ENCODE measurements around the gene MICAL3.
"Not testable (repeated sequence)": the region's sequence is repeated elsewhere in the genome, so short reads cannot be mapped to it uniquely, and the experiment has no call there.

Gene MICAL3

GRCh38 chr22:18058371-18059093 lies 34.2 kb upstream of the MICAL3 start:
- DNase-seq: no peak

GRCh38 chr22:18057568-18058209 lies 33.3 kb upstream of the MICAL3 start:
- DNase-seq: peak; percentile 13

- no peak for DNase-seq
Observed at GRCh38 chr22:18056807-18057474, 32.6 kb upstream of the MICAL3 start.

GRCh38 chr22:18056161-18056666 lies 31.9 kb upstream of the MICAL3 start:
- DNase-seq: peak; percentile 67

GRCh38 chr22:18055619-18056160 lies 31.3 kb upstream of the MICAL3 start:
- DNase-seq: no peak

GRCh38 chr22:18053216-18053946 lies 29.0 kb upstream of the MICAL3 start:
- DNase-seq: not testable (repeated sequence)

- not testable (repeated sequence) for DNase-seq
Observed at GRCh38 chr22:18051113-18051512, 26.8 kb upstream of the MICAL3 start.

- no peak for DNase-seq
Observed at GRCh38 chr22:18050065-18050464, 25.7 kb upstream of the MICAL3 start.

GRCh38 chr22:18048441-18048898 lies 24.1 kb upstream of the MICAL3 start:
- DNase-seq: peak; percentile 26

- no peak for DNase-seq
Observed at GRCh38 chr22:18048041-18048440, 23.7 kb upstream of the MICAL3 start.

GRCh38 chr22:18045794-18046193 lies 21.4 kb upstream of the MICAL3 start:
- no peak for DNase-seq

GRCh38 chr22:18044548-18045271 lies 20.3 kb upstream of the MICAL3 start:
- no peak for DNase-seq

- DNase-seq: no peak
Observed at GRCh38 chr22:18042685-18043084, 18.3 kb upstream of the MICAL3 start.

- DNase-seq: not testable (repeated sequence)
Observed at GRCh38 chr22:18040898-18041297, 16.5 kb upstream of the MICAL3 start.

GRCh38 chr22:18035751-18036150 lies 11.4 kb upstream of the MICAL3 start:
- no peak for DNase-seq

- DNase-seq: no peak
Observed at GRCh38 chr22:18034076-18034475, 9.7 kb upstream of the MICAL3 start.

- DNase-seq: no peak
Observed at GRCh38 chr22:18033204-18033998, 9.0 kb upstream of the MICAL3 start.

GRCh38 chr22:18032455-18033101 lies 8.2 kb upstream of the MICAL3 start:
- DNase-seq: no peak

- no peak for DNase-seq
Observed at GRCh38 chr22:18031695-18032454, 7.5 kb upstream of the MICAL3 start.

Data from hematopoietic multipotent progenitor cell treated with erythropoietin and hydrocortisone succinate and interleukin-3 and kit ligand, for 4 days (in vitro differentiated cells).